C4-2B (cell line): Measurements from ENCODE around the gene COIL.

Source experiments
- CTCF ChIP-seq: fragments of 450-650 bp; conservative IDR thresholded peaks from 2 replicates; pipeline ENCODE4 v1.5.1; 2017; ENCODE audit warnings: mild to moderate bottlenecking
- ZFX ChIP-seq: fragments of 450-650 bp; IDR thresholded peaks from 2 replicates; pipeline ENCODE4 v1.6.1; 2017

GRCh38 chr17:56933151-56933745, 27.6 kb downstream of the COIL start:
- TF ChIP-seq CTCF (no peak), ZFX (no peak)
